ENCODE measurements around the gene MRPL43. TPM values are rescaled to one million over a fixed set of nuclear protein-coding genes. Genes with fewer than 3 reads are reported as not detected.

The MRPL43 gene
- polyA plus RNA-seq, 2 of the 4 experiments (the other 2 are of a cell fraction) = 76.3 to 83.4 TPM

DNA sequence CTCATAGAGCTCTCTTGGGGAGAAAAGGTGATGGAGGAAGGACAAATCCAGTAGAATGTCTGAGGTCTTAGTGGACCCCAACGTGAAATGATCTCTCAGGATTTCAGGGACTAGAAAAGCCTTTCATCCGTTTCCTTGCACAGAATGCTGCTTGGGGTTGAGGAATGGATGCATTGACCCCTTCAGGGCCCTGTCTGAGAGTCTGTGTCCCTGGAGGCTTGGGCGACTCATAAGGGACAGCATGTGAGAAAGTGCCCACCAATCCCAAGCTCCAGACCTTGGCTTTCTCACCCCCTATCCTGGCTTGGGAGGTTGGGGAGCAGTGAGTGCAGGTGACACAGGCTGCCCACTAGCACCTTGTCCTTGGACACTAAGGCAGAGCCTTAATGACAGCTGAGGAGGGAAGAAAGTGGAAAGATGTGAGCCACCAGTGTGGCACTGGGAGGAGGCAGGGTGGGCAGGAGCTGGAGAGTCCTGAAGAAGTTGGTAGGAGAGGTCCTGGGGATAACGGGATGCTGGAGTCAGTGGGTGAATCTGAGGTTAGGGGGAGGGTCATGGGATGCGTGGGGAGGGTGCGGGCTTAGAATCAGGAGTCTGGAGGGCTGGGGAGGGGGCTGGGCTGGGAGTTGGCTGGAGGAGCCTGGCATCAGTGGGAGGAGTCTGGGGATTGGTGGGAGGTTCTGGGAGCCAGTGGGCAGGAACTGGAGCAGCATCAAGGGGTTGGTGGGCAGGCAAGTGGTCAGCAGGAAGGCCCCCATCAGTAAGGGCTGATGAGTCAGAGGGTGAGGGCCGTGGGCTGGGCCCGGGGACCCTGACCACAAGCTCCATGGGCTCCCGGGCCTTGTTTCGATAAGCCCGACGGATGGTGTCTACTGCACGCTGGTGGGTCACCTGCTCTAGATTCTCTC, 20.9 kb upstream of the MRPL43 start:
- ChIA-PET CTCF (interaction anchor here (1.0 to 25.8 kb wide), 4 partner anchors 8 to 42 kb away, joined by 3 to 608 read pairs (median 156); partner anchors contain the start of genes LZTS2, MRPL43 and TWNK), POLR2A (no interaction called here)
- DNase-seq (ENCODE audit: low read depth in 1 of 2, low spot score in 1 of 2) (no peak), ATAC-seq (no peak), FAIRE-seq (no peak)
- H3K4me3 ChIP-seq = no peak overlapping the region
- WGBS (ENCODE audit: missing lambda C conversion rate) = 73% methylated on average over 13 of the region's 13 CpGs
- H3K4me2 ChIP-seq = no peak overlapping the region
- H3K4me1 ChIP-seq = peaks cover 19% of the 10 kb centered on the region
- no peak overlapping the region for H3K27ac ChIP-seq
- TF ChIP-seq, protein P1, sequence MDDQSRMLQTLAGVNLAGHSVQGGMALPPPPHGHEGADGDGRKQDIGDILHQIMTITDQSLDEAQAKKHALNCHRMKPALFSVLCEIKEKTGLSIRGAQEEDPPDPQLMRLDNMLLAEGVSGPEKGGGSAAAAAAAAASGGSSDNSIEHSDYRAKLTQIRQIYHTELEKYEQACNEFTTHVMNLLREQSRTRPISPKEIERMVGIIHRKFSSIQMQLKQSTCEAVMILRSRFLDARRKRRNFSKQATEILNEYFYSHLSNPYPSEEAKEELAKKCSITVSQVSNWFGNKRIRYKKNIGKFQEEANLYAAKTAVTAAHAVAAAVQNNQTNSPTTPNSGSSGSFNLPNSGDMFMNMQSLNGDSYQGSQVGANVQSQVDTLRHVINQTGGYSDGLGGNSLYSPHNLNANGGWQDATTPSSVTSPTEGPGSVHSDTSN (IDR thresholded peaks at IDR 0.05) = no peak
- no peak for TF ChIP-seq MAFK (IDR thresholded peaks at IDR 0.05; ENCODE audit: partially characterized antibody)
- TF ChIP-seq CEBPB (IDR thresholded peaks at IDR 0.05) = no peak
- no peak for TF ChIP-seq NPAS2 (CRISPR knock-in tag; IDR thresholded peaks at IDR 0.05; ENCODE audit: borderline replicate concordance)
- TF ChIP-seq CBX8 (IDR thresholded peaks at IDR 0.05) = no peak
- no peak for TF ChIP-seq USF2 (IDR thresholded peaks at IDR 0.05)
- TF ChIP-seq MYC (IDR thresholded peaks at IDR 0.05; ENCODE audit: borderline replicate concordance, low read length) = no peak
- no peak for TF ChIP-seq PHF8 (IDR thresholded peaks at IDR 0.05; ENCODE audit: borderline replicate concordance, low read depth)
- no peak for TF ChIP-seq SMC3 (IDR thresholded peaks at IDR 0.05)
- no peak for TF ChIP-seq CTCF (IDR thresholded peaks at IDR 0.05)
- TF ChIP-seq RNF2 (IDR thresholded peaks at IDR 0.05; ENCODE audit: borderline replicate concordance, low read depth) = no peak
- TF ChIP-seq, protein P2, sequence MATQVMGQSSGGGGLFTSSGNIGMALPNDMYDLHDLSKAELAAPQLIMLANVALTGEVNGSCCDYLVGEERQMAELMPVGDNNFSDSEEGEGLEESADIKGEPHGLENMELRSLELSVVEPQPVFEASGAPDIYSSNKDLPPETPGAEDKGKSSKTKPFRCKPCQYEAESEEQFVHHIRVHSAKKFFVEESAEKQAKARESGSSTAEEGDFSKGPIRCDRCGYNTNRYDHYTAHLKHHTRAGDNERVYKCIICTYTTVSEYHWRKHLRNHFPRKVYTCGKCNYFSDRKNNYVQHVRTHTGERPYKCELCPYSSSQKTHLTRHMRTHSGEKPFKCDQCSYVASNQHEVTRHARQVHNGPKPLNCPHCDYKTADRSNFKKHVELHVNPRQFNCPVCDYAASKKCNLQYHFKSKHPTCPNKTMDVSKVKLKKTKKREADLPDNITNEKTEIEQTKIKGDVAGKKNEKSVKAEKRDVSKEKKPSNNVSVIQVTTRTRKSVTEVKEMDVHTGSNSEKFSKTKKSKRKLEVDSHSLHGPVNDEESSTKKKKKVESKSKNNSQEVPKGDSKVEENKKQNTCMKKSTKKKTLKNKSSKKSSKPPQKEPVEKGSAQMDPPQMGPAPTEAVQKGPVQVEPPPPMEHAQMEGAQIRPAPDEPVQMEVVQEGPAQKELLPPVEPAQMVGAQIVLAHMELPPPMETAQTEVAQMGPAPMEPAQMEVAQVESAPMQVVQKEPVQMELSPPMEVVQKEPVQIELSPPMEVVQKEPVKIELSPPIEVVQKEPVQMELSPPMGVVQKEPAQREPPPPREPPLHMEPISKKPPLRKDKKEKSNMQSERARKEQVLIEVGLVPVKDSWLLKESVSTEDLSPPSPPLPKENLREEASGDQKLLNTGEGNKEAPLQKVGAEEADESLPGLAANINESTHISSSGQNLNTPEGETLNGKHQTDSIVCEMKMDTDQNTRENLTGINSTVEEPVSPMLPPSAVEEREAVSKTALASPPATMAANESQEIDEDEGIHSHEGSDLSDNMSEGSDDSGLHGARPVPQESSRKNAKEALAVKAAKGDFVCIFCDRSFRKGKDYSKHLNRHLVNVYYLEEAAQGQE (IDR thresholded peaks at IDR 0.05) = no peak
- no peak for TF ChIP-seq NFE2L2 (conservative IDR thresholded peaks at IDR 0.05; ENCODE audit: low read length)
- H3K9me3 ChIP-seq = no peaks in the 10 kb centered on the region

DNA sequence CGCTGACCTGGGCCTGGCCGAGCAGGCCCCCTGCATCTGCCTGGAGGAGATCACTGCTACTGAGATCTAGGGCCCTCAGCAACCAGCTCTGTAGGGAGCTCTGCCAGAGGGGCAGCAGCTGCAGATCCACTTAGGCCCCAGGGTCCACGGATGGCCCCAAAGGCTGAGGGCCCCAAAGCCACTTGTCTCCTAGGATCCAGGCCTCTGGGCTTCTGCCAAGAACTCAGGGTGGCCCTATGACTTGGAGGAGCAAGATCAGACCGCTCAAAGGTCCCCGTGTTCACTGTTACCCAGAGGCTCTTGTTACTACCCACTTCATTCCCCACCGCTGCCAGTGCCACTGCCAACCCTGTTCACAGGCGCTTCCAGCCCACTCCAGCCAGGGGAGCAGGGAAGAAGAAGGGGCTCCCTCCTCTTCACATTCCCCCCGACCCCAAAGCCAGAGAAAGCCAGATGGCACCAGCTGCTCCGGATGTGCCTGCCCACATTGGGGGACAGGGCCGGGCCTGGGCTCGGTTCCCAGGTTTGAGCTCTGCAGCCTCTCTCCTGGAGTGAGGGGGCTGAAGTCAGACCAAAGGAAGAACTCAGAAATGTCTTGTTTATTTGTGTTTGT, 19.9 kb upstream of the MRPL43 start:
- H3K4me3 ChIP-seq = no peak overlapping the region
- TF ChIP-seq PHF8 (IDR thresholded peaks at IDR 0.05; ENCODE audit: borderline replicate concordance, low read depth) (no peak), SMC3 (IDR thresholded peaks at IDR 0.05) (no peak), ZC3H11A (IDR thresholded peaks at IDR 0.05) (no peak), POLR2A (IDR thresholded peaks at IDR 0.05; ENCODE audit: low read length) (no peak)
- FAIRE-seq (no peak), ATAC-seq (no peak), DNase-seq (ENCODE audit: low read depth in 1 of 2, low spot score in 1 of 2) (no peak)
- POLR2A ChIA-PET = interaction anchor here (1.2 kb wide), 1 partner anchor 13 kb away, joined by 3 read pairs; no protein-coding TSS in a partner anchor
- CTCF ChIA-PET = interaction anchor here (0.8 to 25.8 kb wide), 7 partner anchors 9 to 53 kb away, joined by 3 to 608 read pairs (median 5); partner anchors contain the start of genes LZTS2, MRPL43 and TWNK
- 86% methylated on average over 11 of the region's 11 CpGs for WGBS (ENCODE audit: missing lambda C conversion rate)
- peaks cover 9% of the 10 kb centered on the region for H3K4me1 ChIP-seq
- no peaks in the 10 kb centered on the region for H3K9me3 ChIP-seq
- H3K27ac ChIP-seq = no peak overlapping the region
- H3K4me2 ChIP-seq = no peak overlapping the region

Measured in A549 (cell line).